Measurements from ENCODE around the gene TDRD9. TPM values are rescaled to one million over a fixed set of nuclear protein-coding genes. Genes with fewer than 3 reads are reported as not detected.
"Not testable (repeated sequence)": the region's sequence is repeated elsewhere in the genome, so short reads cannot be mapped to it uniquely, and the experiment has no call there.

TDRD9 gene
- total RNA-seq, 1 donor: 0.45 TPM

GRCh38 chr14:103910262-103910935 is 17.9 kb upstream of the TDRD9 start:
- peak; percentile 79 for TF ChIP-seq CTCF (IDR thresholded peaks at IDR 0.05; ENCODE audit: insufficient read depth, low read length)
- no peak overlapping the region for H3K4me3 ChIP-seq (ENCODE audit: low read depth, low read length)
- peak; percentile 70 for DNase-seq (ENCODE audit: low read depth)

- H3K4me3 ChIP-seq (ENCODE audit: low read depth, low read length): no peak overlapping the region
- no peak for TF ChIP-seq CTCF (IDR thresholded peaks at IDR 0.05; ENCODE audit: insufficient read depth, low read length)
- no peak for DNase-seq (ENCODE audit: low read depth)
Measured at GRCh38 chr14:103910984-103911383, 17.3 kb upstream of the TDRD9 start.

DNA sequence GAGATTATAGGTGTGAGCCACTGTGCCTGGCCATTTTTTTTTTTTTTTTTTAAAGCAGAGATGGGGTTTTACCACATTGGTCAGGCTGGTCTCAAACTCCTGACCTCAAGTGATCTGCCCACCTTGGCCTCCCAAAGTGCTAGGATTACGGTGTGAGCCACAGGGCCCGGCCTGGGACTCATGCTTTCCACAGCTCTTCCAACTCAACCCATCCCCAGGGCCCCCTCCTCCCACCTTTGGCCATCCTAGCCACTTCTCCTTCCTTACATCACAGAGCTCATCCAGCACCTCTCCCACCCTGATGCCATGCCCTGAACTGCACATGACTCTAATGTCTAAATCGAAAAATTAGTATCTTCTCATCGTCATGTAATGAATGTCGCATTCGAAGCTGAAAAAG is 12.6 kb upstream of the TDRD9 start:
- H3K4me3 ChIP-seq (ENCODE audit: low read depth, low read length): no peak overlapping the region
- no peak for TF ChIP-seq CTCF (IDR thresholded peaks at IDR 0.05; ENCODE audit: insufficient read depth, low read length)
- DNase-seq (ENCODE audit: low read depth): no peak

- no peak overlapping the region for H3K4me3 ChIP-seq (ENCODE audit: low read depth, low read length)
- no peak for TF ChIP-seq CTCF (IDR thresholded peaks at IDR 0.05; ENCODE audit: insufficient read depth, low read length)
- DNase-seq (ENCODE audit: low read depth): peak; percentile 58
Measured at GRCh38 chr14:103916636-103917262, 11.5 kb upstream of the TDRD9 start.

DNA sequence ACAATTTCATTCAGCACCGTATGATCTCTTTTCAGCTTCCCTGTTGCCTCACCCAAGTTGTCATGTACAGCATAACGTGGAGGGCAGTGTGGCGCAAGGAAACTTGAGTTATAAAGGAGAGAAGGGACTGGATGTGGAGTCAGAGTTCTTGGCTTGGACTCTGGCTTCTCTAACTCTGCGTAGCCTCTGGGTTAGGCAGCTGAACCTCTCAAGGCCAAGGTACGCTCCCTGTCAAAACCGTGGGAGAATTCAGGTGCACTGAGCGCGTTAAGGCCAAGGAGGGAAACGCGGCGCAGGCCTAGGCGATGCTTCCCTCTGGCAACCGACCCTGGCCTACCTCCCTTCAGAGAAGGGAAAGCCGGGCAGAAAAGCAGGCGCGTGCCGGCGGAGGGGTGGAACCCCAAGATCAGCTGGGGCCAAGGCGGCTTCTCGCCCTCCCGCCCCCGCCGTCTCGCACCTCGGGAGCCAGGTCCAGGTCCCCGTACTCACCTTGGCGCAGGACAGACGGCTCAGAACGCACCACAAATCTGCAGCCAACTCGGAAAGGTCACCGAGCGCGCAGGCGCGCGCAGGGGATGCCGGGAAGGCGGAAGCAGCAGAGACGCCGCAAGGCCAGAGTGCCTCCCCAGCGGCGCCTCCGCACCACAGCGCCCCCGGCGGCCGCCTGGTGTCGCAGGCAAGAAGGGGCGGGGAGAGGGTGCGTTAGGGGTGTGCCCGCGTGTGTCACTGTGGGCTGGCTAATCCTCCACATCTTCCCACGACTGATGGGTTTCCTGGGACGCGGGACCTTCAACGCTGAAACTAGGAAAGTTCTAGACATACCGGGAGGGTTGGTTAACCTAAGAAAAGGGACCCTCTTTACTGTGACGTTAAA is 7.0 kb upstream of the TDRD9 start:
- peak; percentile 94 for TF ChIP-seq CTCF (IDR thresholded peaks at IDR 0.05; ENCODE audit: insufficient read depth, low read length)
- H3K4me3 ChIP-seq (ENCODE audit: low read depth, low read length): peak overlapping the region; percentile 98
- DNase-seq (ENCODE audit: low read depth): peak; percentile 84

GRCh38 chr14:103921855-103922200 is 6.4 kb upstream of the TDRD9 start:
- H3K4me3 ChIP-seq (ENCODE audit: low read depth, low read length): peak overlapping the region; percentile 44

GRCh38 chr14:103923863-103924262 is 4.4 kb upstream of the TDRD9 start:
- no peak overlapping the region for H3K4me3 ChIP-seq (ENCODE audit: low read depth, low read length)
- DNase-seq (ENCODE audit: low read depth): no peak
- no peak for TF ChIP-seq CTCF (IDR thresholded peaks at IDR 0.05; ENCODE audit: insufficient read depth, low read length)

More at GRCh38 chr14:103921855-103922200, 6.4 kb upstream of the TDRD9 start:
- not testable (repeated sequence) for DNase-seq (ENCODE audit: low read depth)

Measured in fibroblast of the aortic adventitia (primary cell).